B cell (primary cell): ENCODE results near the gene NBAS. TPM values are rescaled to one million over a fixed set of nuclear protein-coding genes. Genes with fewer than 3 reads are reported as not detected.

Experiments used
- ATAC-seq: fragments of 200-7000 bp; cut with Tn5 transposase; one replicate; pipeline ENCODE4 v1.10.0; 2021; ENCODE audit warnings: low read depth, mild to moderate bottlenecking, moderate number of reproducible peaks, moderate library complexity
- CTCF ChIA-PET: fragments of 350-600 bp; sonication (Branson Sonifier 250); formaldehyde crosslinking; loops from one replicate; lab custom pipeline; 2021; ENCODE audit warnings: antibody characterized with exemption, inconsistent platforms; lab: Charles Lee
- POLR2A ChIA-PET: fragments of 350-600 bp; sonication (Branson Sonifier 250); formaldehyde crosslinking; loops from one replicate; lab custom pipeline; 2021; ENCODE audit warnings: antibody characterized with exemption; lab: Charles Lee
- DNase-seq: peaks from one replicate; pipeline ENCODE4 v3.0.0; 2013
- H2AFZ ChIP-seq: 2 replicates; pipeline ENCODE4 v1.6.1; 2012; ENCODE audit warnings: mild to moderate bottlenecking, low read depth, low read length; ENCODE audit not compliant: insufficient read depth, poor library complexity, severe bottlenecking
- H3K27ac ChIP-seq, 2 donors: 1 replicate in 1 of 2; 2 replicates in 1 of 2; pipeline ENCODE4 v1.5.1; 2012 to 2013; ENCODE audit warnings: low read length in 2 of 2, mild to moderate bottlenecking in 2 of 2, moderate library complexity in 1 of 2
- H3K27me3 ChIP-seq, 4 experiments: fragments of 200-600 bp in 1 of 4; sonication (generic) in 1 of 4; replicated peaks in 1 of 4; 1 replicate in 2 of 4; 2 replicates in 2 of 4; pipeline versions ENCODE4 v1.6.1 to v1.7.0; 2013 to 2016; ENCODE audit warnings: low read length in 3 of 4, mild to moderate bottlenecking in 2 of 4, mixed read lengths in 1 of 4, moderate library complexity in 1 of 4; ENCODE audit not compliant: insufficient read depth in 4 of 4, control insufficient read depth in 3 of 4; ENCODE audit errors: control extremely low read depth in 1 of 4
- H3K36me3 ChIP-seq, 2 experiments: replicated peaks in 1 of 2; 1 replicate in 1 of 2; 2 replicates in 1 of 2; pipeline versions ENCODE4 v1.6.1 to v1.7.1; 2013; ENCODE audit warnings: low read length in 1 of 2; ENCODE audit not compliant: insufficient read depth in 2 of 2, control insufficient read depth in 1 of 2; ENCODE audit errors: control extremely low read depth in 1 of 2, extremely low read depth in 1 of 2
- H3K4me1 ChIP-seq, 2 donors: fragments of 200-600 bp in 1 of 2; sonication (generic) in 1 of 2; 1 replicate in 1 of 2; 2 replicates in 1 of 2; pipeline versions ENCODE4 v1.5.1 to v1.6.1; 2013 to 2017; ENCODE audit warnings: low read length in 2 of 2; ENCODE audit not compliant: control insufficient read depth in 2 of 2, insufficient read depth in 2 of 2
- H3K4me2 ChIP-seq: replicated peaks from 2 replicates; pipeline ENCODE3; 2012; ENCODE audit warnings: mild to moderate bottlenecking, low read depth, low read length; ENCODE audit not compliant: poor library complexity, severe bottlenecking
- H3K4me3 ChIP-seq, 5 experiments: fragments of 200-600 bp in 1 of 5; sonication (generic) in 1 of 5; 1 replicate in 3 of 5; 2 replicates in 2 of 5; pipeline versions ENCODE4 v1.5.1 to v1.7.0; 2011 to 2016; ENCODE audit warnings: low read length in 4 of 5, mild to moderate bottlenecking in 4 of 5, low read depth in 2 of 5, control low read depth in 1 of 5, moderate library complexity in 1 of 5; ENCODE audit not compliant: insufficient read depth in 1 of 5; ENCODE audit errors: control extremely low read depth in 1 of 5, extremely low read depth in 1 of 5
- H3K79me2 ChIP-seq: fragments of 200-600 bp; sonication (generic); one replicate; pipeline ENCODE4 v1.6.0; 2016; ENCODE audit warnings: low read length; ENCODE audit not compliant: control insufficient read depth, insufficient read depth
- H3K9ac ChIP-seq: fragments of 200-600 bp; sonication (generic); 2 replicates; pipeline ENCODE4 v1.6.1; 2017; ENCODE audit warnings: mild to moderate bottlenecking, low read length, moderate library complexity
- H3K9me3 ChIP-seq, 3 donors: one replicate each; pipeline versions ENCODE4 v1.6.1 to v1.7.1; 2013; ENCODE audit warnings: low read length in 2 of 3; ENCODE audit not compliant: control insufficient read depth in 2 of 3, insufficient read depth in 1 of 3; ENCODE audit errors: control extremely low read depth in 1 of 3
- H4K20me1 ChIP-seq: 2 replicates; pipeline ENCODE4 v1.6.0; 2012; ENCODE audit warnings: mild to moderate bottlenecking, low read length; ENCODE audit not compliant: insufficient read depth, control insufficient read depth, poor library complexity, severe bottlenecking
- H3K27ac Mint-ChIP-seq: one replicate; pipeline ENCODE4 v1.8.0; 2021; ENCODE audit warnings: mixed read lengths
- H3K27me3 Mint-ChIP-seq: one replicate; pipeline ENCODE4 v1.8.0; 2021; ENCODE audit warnings: mixed read lengths
- H3K4me1 Mint-ChIP-seq: one replicate; pipeline ENCODE4 v1.8.0; 2021; ENCODE audit warnings: mixed read lengths
- H3K4me3 Mint-ChIP-seq: one replicate; pipeline ENCODE4 v1.8.0; 2021; ENCODE audit warnings: mixed read lengths
- H3K9me3 Mint-ChIP-seq: one replicate; pipeline ENCODE4 v1.8.0; 2022; ENCODE audit warnings: mixed read lengths; ENCODE audit not compliant: insufficient read depth
- CTCF ChIP-seq: fragments of 200-600 bp; IDR thresholded peaks from one replicate; pipeline ENCODE4 v1.8.0; 2022; ENCODE audit warnings: antibody characterized with exemption, mild to moderate bottlenecking
- EZH2 ChIP-seq: IDR thresholded peaks from 2 replicates; pipeline ENCODE4 v1.6.1; 2012; ENCODE audit warnings: borderline replicate concordance, low read depth, mild to moderate bottlenecking, moderate library complexity, low read length; ENCODE audit not compliant: insufficient read depth, poor library complexity, severe bottlenecking
- WGBS: methylation state at CpG from one replicate; pipeline ENCODE4 v1.1.5; 2013; ENCODE audit warnings: missing lambda C conversion rate; ENCODE audit not compliant: insufficient coverage; 5-methylcytosine and 5-hydroxymethylcytosine counted together
- intact Hi-C: fragments of 100-400 bp; cut with micrococcal nuclease; formaldehyde crosslinking; loops from one replicate; pipeline ENCODE4 v1.10.0; 2022
- polyA plus RNA-seq: library from polyadenylated mRNA; depleted of rRNA; stranded (reverse); fragments of >200 nt; gene quantifications from 2 replicates; pipeline ENCODE4 v1.2.3, GENCODE V29; 2012
- total RNA-seq, 2 donors: library from RNA; stranded (reverse); fragments of 120-200 nt in 1 of 2; gene quantifications; 1 replicate in 1 of 2; 2 replicates in 1 of 2; pipeline versions ENCODE4 v1.2.3 to v1.2.4, GENCODE V29; 2013 to 2022

The NBAS gene
- total and polyA plus RNA-seq, 2 donors (not counting 1 experiment from before 2014, with no cell fraction given): 10.6 to 37.3 TPM

- WGBS: no CpG with 5 or more reads among the region's 6 CpGs
These were observed 62.6 kb downstream of the NBAS start for GRCh38 chr2:15498554-15498953.

GRCh38 chr2:15494877-15495276 lies 66.3 kb downstream of the NBAS start:
- Mint-ChIP-seq H3K4me3 (no peak overlapping the region), H3K4me1 (no peaks in the 10 kb centered on the region), H3K9me3 (no peaks in the 10 kb centered on the region), H3K27me3 (no peaks in the 10 kb centered on the region), H3K27ac (no peak overlapping the region)
- intact Hi-C loops: no loop called here
- Histone ChIP-seq H3K4me3 (no peak overlapping the region), H3K36me3 (peaks cover 5% of the 10 kb centered on the region in 2 experiments), H3K4me1 (no peaks in the 10 kb centered on the region), H3K9ac (no peak overlapping the region), H3K9me3 (peaks cover 0 to 5% (median 3%) of the 10 kb centered on the region in 3 donors), H3K79me2 (no peaks in the 10 kb centered on the region), H2AFZ (no peak overlapping the region), H3K27me3 (no peaks in the 10 kb centered on the region), H3K4me2 (no peak overlapping the region), H4K20me1 (no peaks in the 10 kb centered on the region), H3K27ac (no peak overlapping the region)
- ATAC-seq (no peak), DNase-seq (no peak)
- WGBS: 100% methylated on average over 2 of the region's 5 CpGs
- POLR2A ChIA-PET: no interaction called here
- CTCF ChIA-PET: no interaction called here
- no peak for TF ChIP-seq CTCF
- TF ChIP-seq EZH2: no peak

More at GRCh38 chr2:15498554-15498953, 62.6 kb downstream of the NBAS start:
- H3K27ac Mint-ChIP-seq: no peak overlapping the region
- Histone ChIP-seq H3K4me1 (no peaks in the 10 kb centered on the region), H3K79me2 (no peaks in the 10 kb centered on the region), H3K9ac (no peak overlapping the region), H3K36me3 (peaks cover 3 to 12% of the 10 kb centered on the region in 2 experiments), H3K27ac (no peak overlapping the region), H3K4me3 (no peak overlapping the region), H3K4me2 (no peak overlapping the region), H2AFZ (no peak overlapping the region), H4K20me1 (no peaks in the 10 kb centered on the region), H3K27me3 (no peaks in the 10 kb centered on the region), H3K9me3 (peaks cover 0 to 10% (median 3%) of the 10 kb centered on the region in 3 donors)
- POLR2A ChIA-PET: no interaction called here
- H3K27me3 Mint-ChIP-seq: no peaks in the 10 kb centered on the region
- CTCF ChIA-PET: no interaction called here
- H3K9me3 Mint-ChIP-seq: no peaks in the 10 kb centered on the region
- DNase-seq (no peak), ATAC-seq (no peak)
- H3K4me3 Mint-ChIP-seq: no peak overlapping the region
- no peak for TF ChIP-seq CTCF
- no peak for TF ChIP-seq EZH2
- no peaks in the 10 kb centered on the region for H3K4me1 Mint-ChIP-seq
- intact Hi-C loops: no loop called here
